Naive thymus-derived CD8-positive, alpha-beta T cell (primary cell): Measurements from ENCODE around the gene IFNL1. TPM values are rescaled to one million over a fixed set of nuclear protein-coding genes. Genes with fewer than 3 reads are reported as not detected.

Experiments
- ATAC-seq, 2 donors: fragments of 150-1000 bp; cut with Tn5 transposase in 1 of 2; sonication (Bioruptor Pico), chemical (Tn5 transposase) in 1 of 2; 1 replicate in 1 of 2; 2 replicates in 1 of 2; pipeline ENCODE4 v1.10.0; 2021; ENCODE audit warnings: mild to moderate bottlenecking in 2 of 2, moderate library complexity in 2 of 2
- POLR2A ChIA-PET: fragments of 350-600 bp; sonication (Branson Sonifier 250); formaldehyde crosslinking; loops from one replicate; lab custom pipeline; 2021; ENCODE audit warnings: antibody characterized with exemption; lab: Charles Lee
- DNase-seq, 10 donors: peaks; one replicate each; pipeline versions ENCODE4 v3.0.0 to v3.0.0-alpha.2; 2020 to 2022
- H3K27ac Mint-ChIP-seq, 10 donors: one replicate each; pipeline ENCODE4 v1.8.0; 2020 to 2022; ENCODE audit warnings: mild to moderate bottlenecking in 10 of 10, mixed read lengths in 10 of 10, moderate library complexity in 4 of 10, inconsistent platforms in 1 of 10
- H3K27me3 Mint-ChIP-seq, 5 donors: one replicate each; pipeline ENCODE4 v1.8.0; 2021 to 2022; ENCODE audit warnings: mixed read lengths in 5 of 5
- H3K36me3 Mint-ChIP-seq, 3 donors: one replicate each; pipeline ENCODE4 v1.8.0; 2020 to 2022; ENCODE audit warnings: mixed read lengths in 3 of 3, mild to moderate bottlenecking in 2 of 3, inconsistent platforms in 1 of 3
- H3K4me1 Mint-ChIP-seq, 4 donors: one replicate each; pipeline ENCODE4 v1.8.0; 2021 to 2022; ENCODE audit warnings: mixed read lengths in 4 of 4
- H3K4me3 Mint-ChIP-seq, 10 donors: one replicate each; pipeline ENCODE4 v1.8.0; 2020 to 2022; ENCODE audit warnings: mild to moderate bottlenecking in 10 of 10, mixed read lengths in 10 of 10, moderate library complexity in 6 of 10, inconsistent platforms in 1 of 10
- H3K9me3 Mint-ChIP-seq, 9 donors: one replicate each; pipeline ENCODE4 v1.8.0; 2020 to 2022; ENCODE audit warnings: mixed read lengths in 9 of 9, mild to moderate bottlenecking in 3 of 9, inconsistent platforms in 1 of 9, moderate library complexity in 1 of 9
- polyA plus RNA-seq, 3 donors: library from polyadenylated mRNA; unstranded; fragments of 300-500 nt; fragmentation: Illumina TruSeq; gene quantifications; one replicate each; pipeline ENCODE4 v1.2.3, GENCODE V29; 2021
- total RNA-seq, 8 experiments: library from RNA in 2 of 8; stranded (reverse) in 2 of 8; gene quantifications; one replicate each; pipeline ENCODE4 v1.2.3 and lab custom pipeline; 2021 to 2026

IFNL1 gene
- total and polyA plus RNA-seq, 5 experiments from 2014 or later = 0.65 TPM; not detected in 4

DNA sequence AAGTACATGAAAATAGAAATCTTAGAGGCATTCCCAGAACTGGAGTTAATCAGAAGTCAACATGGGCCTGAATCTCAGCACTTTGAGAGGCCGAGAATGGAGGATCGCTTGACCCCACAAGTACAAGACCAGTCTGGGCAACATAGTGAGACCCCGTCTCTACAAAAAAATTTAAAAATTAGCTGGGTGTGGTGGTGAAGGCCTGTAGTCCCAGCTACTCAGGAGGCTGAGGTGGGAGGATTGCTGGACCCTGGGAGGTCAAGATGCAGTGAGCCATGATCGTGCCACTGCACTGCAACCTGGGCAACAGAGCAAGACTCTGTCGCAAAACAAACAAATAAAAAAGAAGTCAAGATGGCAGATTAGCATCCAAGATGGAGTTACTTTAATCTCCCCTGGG is 19.5 kb upstream of the IFNL1 start:
- POLR2A ChIA-PET = no interaction called here
- Mint-ChIP-seq H3K27ac (no peak overlapping the region), H3K36me3 (no peaks in the 10 kb centered on the region), H3K4me3 (no peak overlapping the region), H3K9me3 (peaks cover 0 to 8% (median 0%) of the 10 kb centered on the region in 9 donors), H3K4me1 (no peaks in the 10 kb centered on the region), H3K27me3 (peaks cover 0 to 5% (median 2%) of the 10 kb centered on the region in 5 donors)
- no peak for ATAC-seq
- DNase-seq = no peak

DNA sequence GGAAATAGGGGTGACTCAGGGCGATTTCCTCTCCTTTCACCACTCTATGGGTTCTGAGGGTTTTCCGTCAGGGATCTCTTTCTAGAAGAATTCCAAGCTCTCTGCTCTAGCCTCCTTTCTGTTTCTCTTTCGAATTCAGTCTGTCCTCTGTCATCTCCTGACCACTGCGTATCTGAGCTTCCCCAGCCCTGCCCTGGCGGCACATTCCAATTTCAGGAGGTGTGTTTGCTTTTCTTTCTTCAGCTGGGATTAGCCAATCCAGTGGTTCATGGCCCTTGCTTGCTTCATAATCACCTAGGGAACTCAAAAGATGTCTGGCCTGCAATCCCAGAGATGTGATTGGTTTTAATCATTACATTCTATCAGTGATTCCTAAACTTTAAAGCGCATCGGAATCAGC is 18.6 kb upstream of the IFNL1 start:
- POLR2A ChIA-PET = no interaction called here
- peaks cover 0 to 15% (median 4%) of the 10 kb centered on the region in 9 donors for H3K9me3 Mint-ChIP-seq
- H3K27me3 Mint-ChIP-seq = peaks cover 0 to 5% (median 2%) of the 10 kb centered on the region in 5 donors
- H3K27ac Mint-ChIP-seq = no peak overlapping the region
- H3K4me3 Mint-ChIP-seq = no peak overlapping the region
- H3K4me1 Mint-ChIP-seq = no peaks in the 10 kb centered on the region
- ATAC-seq (no peak), DNase-seq (no peak)
- peaks cover 0 to 5% (median 3%) of the 10 kb centered on the region in 3 donors for H3K36me3 Mint-ChIP-seq

DNA sequence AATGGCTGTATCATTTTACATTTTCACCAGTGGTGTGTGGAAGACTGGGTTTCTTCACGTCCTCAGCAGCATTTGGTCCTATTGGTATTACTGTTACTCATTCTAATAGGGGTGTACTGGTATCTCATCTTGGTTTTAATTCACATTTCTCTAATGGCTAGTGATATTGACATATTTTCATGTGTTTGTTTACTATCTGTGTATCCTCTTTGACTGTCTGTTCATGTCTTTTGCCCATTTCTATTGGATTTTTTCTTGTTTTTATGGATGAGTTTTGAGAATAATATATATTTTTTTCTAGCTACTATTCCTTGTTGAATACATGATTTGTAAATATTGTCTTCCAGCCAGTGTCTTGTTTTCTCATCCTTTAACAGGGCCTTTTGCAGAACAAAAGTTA is 14.2 kb upstream of the IFNL1 start:
- peaks cover 0 to 10% (median 3%) of the 10 kb centered on the region in 3 donors for H3K36me3 Mint-ChIP-seq
- H3K27me3 Mint-ChIP-seq = peaks cover 0 to 5% (median 2%) of the 10 kb centered on the region in 5 donors
- POLR2A ChIA-PET = no interaction called here
- H3K9me3 Mint-ChIP-seq = peaks cover 0 to 27% (median 4%) of the 10 kb centered on the region in 9 donors
- H3K27ac Mint-ChIP-seq = no peak overlapping the region
- ATAC-seq = no peak
- H3K4me1 Mint-ChIP-seq = no peaks in the 10 kb centered on the region
- H3K4me3 Mint-ChIP-seq = no peak overlapping the region
- no peak for DNase-seq

DNA sequence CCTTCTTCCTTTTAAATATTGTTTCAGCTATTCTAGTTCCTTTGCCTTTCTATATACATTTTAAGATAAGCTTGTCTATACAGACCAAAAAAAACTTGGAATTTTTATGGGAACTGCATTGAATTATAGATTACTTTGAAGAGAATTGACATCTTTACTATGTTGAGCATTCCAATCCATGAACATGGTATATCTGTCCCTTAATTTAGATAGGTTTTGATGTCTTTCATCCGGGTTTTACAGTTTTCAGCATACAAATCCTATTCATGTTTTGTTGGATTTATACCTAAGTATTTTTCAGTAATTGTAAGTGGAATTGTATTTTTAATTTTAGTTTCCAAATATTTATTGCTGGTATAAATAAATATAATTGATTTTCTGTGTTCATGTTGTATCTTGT is 12.2 kb upstream of the IFNL1 start:
- POLR2A ChIA-PET = no interaction called here
- Mint-ChIP-seq H3K4me1 (no peaks in the 10 kb centered on the region), H3K4me3 (no peak overlapping the region), H3K36me3 (peaks cover 0 to 10% (median 3%) of the 10 kb centered on the region in 3 donors), H3K27me3 (peaks cover 0 to 4% (median 0%) of the 10 kb centered on the region in 5 donors), H3K27ac (no peak overlapping the region), H3K9me3 (peaks cover 0 to 27% (median 4%) of the 10 kb centered on the region in 9 donors)
- no peak for ATAC-seq
- DNase-seq = no peak

DNA sequence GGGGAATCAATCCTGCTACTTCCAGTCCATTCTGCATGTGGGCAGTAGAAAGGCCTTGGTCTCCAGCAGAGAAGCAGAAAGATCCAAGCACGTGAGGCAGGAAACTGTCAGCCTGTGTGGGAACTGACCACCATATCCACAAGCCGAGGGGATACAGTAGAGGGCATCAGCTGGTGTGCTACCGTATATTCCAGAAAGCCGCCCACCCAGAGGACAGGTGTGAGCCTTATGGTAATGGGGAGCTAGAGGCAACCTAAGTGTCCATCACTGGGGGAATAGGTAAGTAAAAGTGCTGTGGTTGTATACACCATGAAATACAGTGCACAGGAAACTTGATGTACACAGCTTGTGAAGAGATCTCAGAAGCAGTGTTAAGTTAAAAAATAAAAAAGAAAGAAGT is 2.8 kb upstream of the IFNL1 start:
- POLR2A ChIA-PET = no interaction called here
- Mint-ChIP-seq H3K27ac (no peak overlapping the region), H3K4me1 (peaks cover 10 to 19% (median 12%) of the 10 kb centered on the region in 4 donors), H3K27me3 (peaks cover 0 to 7% (median 3%) of the 10 kb centered on the region in 5 donors), H3K4me3 (no peak overlapping the region), H3K36me3 (no peaks in the 10 kb centered on the region), H3K9me3 (peaks cover 0 to 2% (median 0%) of the 10 kb centered on the region in 9 donors)
- ATAC-seq (no peak), DNase-seq (no peak)

DNA sequence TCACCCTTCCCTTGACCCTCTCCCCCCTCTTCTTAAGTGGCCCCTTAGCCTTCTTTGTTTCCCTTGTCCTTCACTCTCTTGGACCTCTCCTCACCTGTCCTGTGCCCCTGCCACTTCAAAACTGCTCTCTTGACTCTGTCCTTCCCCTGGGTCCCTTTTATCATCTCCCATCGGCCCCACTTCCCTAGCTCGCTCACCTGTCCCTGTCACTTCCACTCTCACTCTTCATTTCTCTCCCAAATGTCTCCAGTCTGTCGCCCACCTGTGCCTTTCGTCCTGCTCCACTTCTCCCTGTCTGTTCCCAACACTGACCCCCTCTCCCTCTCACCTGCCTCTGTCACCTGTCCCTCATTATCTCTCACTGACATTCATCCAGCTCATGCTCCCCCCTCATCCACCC is 699 bp downstream of the IFNL1 start:
- no peaks in the 10 kb centered on the region for H3K36me3 Mint-ChIP-seq
- peak overlapping the region in 2 of 10 donors; percentile 8 to 23 for H3K4me3 Mint-ChIP-seq
- POLR2A ChIA-PET = no interaction called here
- H3K4me1 Mint-ChIP-seq = peaks cover 14 to 27% (median 23%) of the 10 kb centered on the region in 4 donors
- H3K27ac Mint-ChIP-seq = peak overlapping the region in 4 of 10 donors; percentile 53 to 79 (median 66)
- no peaks in the 10 kb centered on the region for H3K9me3 Mint-ChIP-seq
- ATAC-seq = no peak
- H3K27me3 Mint-ChIP-seq = peaks cover 0 to 6% (median 3%) of the 10 kb centered on the region in 5 donors
- no peak for DNase-seq

DNA sequence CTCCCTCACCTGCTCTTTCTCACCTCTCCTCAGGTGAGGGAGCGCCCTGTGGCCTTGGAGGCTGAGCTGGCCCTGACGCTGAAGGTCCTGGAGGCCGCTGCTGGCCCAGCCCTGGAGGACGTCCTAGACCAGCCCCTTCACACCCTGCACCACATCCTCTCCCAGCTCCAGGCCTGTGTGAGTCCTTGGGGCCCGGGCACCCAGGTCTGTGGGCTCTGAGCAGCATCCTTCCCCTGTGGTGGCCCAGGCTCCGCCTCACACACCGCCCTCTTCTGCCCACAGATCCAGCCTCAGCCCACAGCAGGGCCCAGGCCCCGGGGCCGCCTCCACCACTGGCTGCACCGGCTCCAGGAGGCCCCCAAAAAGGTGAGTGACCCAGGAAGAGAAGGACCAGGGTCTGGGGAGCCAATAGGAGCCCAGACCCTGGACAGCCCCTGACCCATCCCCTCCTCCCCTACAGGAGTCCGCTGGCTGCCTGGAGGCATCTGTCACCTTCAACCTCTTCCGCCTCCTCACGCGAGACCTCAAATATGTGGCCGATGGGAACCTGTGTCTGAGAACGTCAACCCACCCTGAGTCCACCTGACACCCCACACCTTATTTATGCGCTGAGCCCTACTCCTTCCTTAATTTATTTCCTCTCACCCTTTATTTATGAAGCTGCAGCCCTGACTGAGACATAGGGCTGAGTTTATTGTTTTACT is 1.9 kb downstream of the IFNL1 start:
- peak; percentile 98 to 99 for ATAC-seq
- peak in 8 of 10 donors; percentile 9 to 74 (median 48) for DNase-seq
- Mint-ChIP-seq H3K27ac (peak overlapping the region in 8 of 10 donors; percentile 39 to 86 (median 75)), H3K27me3 (peaks cover 0 to 6% (median 2%) of the 10 kb centered on the region in 5 donors), H3K4me1 (peaks cover 14 to 27% (median 23%) of the 10 kb centered on the region in 4 donors), H3K4me3 (peak overlapping the region; percentile 49 to 82 (median 68)), H3K9me3 (no peaks in the 10 kb centered on the region), H3K36me3 (no peaks in the 10 kb centered on the region)
- POLR2A ChIA-PET = interaction anchor here (0.6 to 0.9 kb wide), 2 partner anchors 171 to 172 kb away, joined by 4 read pairs; no protein-coding TSS in a partner anchor

DNA sequence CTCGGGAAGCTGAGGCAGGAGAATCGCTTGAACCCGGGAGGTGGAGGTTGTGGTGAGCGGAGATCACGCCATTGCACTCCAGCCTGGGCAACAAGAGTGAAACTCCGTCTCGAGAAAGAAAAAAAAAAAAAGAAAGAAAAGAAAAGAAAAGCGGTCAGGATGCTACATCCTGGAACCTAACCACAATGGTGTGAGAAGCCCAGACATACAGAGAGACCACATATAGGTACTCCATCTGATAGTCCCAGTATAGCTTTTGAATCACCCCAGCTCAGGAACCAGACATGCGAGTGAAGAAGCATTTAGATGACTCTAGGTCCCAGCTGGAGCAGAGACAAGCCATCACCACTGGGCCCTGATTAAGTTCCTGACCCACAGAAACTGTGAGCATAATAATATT is 3.2 kb downstream of the IFNL1 start:
- DNase-seq = peak in 1 of 10 donors; percentile 25
- POLR2A ChIA-PET = no interaction called here
- Mint-ChIP-seq H3K27ac (peak overlapping the region in 3 of 10 donors; percentile 27 to 80 (median 37)), H3K9me3 (no peaks in the 10 kb centered on the region), H3K27me3 (peaks cover 0 to 6% (median 2%) of the 10 kb centered on the region in 5 donors), H3K4me1 (peaks cover 14 to 27% (median 23%) of the 10 kb centered on the region in 4 donors), H3K36me3 (no peaks in the 10 kb centered on the region), H3K4me3 (peak overlapping the region in 1 of 10 donors; percentile 43)
- no peak for ATAC-seq

DNA sequence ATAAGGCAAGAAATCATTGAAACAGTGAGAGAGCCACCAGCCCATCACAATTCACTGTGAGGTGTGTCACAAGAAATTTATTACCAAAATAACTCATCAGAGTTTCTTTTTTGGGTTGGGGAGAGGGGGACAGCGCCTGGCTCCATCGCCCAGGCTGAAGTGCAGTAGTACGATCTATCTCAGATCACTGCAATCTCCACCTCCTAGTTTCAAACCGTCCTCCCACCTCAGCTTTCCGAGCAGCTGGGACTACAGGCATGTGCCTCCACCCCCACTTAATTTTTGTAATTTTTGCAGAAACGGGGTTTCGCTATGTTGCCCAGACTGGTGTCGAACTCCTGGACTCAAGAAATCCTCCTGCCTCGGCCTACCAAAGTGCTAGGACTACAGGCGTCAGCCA is 3.6 kb downstream of the IFNL1 start:
- DNase-seq (no peak), ATAC-seq (no peak)
- Mint-ChIP-seq H3K27me3 (peaks cover 0 to 6% (median 2%) of the 10 kb centered on the region in 5 donors), H3K36me3 (no peaks in the 10 kb centered on the region), H3K4me3 (no peak overlapping the region), H3K27ac (peak overlapping the region in 4 of 10 donors; percentile 27 to 80 (median 52)), H3K9me3 (no peaks in the 10 kb centered on the region), H3K4me1 (peaks cover 14 to 27% (median 23%) of the 10 kb centered on the region in 4 donors)
- POLR2A ChIA-PET = no interaction called here

DNA sequence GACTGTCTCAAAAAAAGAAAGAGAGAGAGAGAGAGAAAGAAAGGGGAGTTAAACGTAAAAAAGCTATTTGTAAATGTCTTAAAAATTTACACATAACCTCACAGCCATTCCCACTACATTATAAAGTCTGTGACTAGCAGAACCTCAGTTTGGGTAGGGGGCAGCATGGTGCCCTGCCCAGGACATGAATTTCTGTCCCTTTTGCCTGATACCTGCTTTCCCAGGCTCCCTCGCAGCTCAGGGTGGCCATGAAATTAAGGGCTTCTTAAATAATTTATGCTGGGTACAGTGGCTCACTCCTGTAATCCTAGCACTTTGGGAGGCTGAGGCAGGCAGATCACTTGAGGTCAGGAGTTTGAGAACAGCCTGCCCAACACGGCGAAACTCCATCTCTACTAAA is 4.8 kb downstream of the IFNL1 start:
- Mint-ChIP-seq H3K27me3 (peaks cover 0 to 5% (median 2%) of the 10 kb centered on the region in 5 donors), H3K27ac (no peak overlapping the region), H3K4me3 (no peak overlapping the region), H3K9me3 (no peaks in the 10 kb centered on the region), H3K36me3 (no peaks in the 10 kb centered on the region), H3K4me1 (peaks cover 16 to 27% (median 23%) of the 10 kb centered on the region in 4 donors)
- DNase-seq (no peak), ATAC-seq (no peak)
- POLR2A ChIA-PET = interaction anchor here (0.5 kb wide), 1 partner anchor 26 kb away, joined by 3 read pairs; no protein-coding TSS in a partner anchor

DNA sequence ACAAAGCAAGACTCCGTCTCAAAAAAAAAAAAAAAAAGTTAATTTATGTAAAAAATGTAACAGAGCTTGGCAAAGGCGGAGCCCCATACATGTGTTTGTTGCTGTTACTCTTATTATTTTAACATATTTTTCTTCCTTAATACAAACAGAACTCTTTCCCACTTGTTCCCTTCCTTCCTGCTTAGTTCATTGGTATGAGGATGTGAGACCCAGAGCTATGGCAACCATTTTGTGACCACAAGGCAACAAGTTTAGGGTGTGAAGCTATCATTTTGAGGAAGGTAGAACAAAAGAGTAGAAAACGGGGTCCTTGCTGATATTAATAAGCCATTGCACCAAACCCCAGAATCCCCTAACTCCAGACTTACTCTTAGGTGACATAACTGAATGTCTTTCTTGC is 5.4 kb downstream of the IFNL1 start:
- ATAC-seq (no peak), DNase-seq (no peak)
- H3K9me3 Mint-ChIP-seq = no peaks in the 10 kb centered on the region
- peaks cover 0 to 3% (median 2%) of the 10 kb centered on the region in 5 donors for H3K27me3 Mint-ChIP-seq
- H3K4me1 Mint-ChIP-seq = peaks cover 16 to 27% (median 22%) of the 10 kb centered on the region in 4 donors
- no peak overlapping the region for H3K4me3 Mint-ChIP-seq
- POLR2A ChIA-PET = no interaction called here
- H3K27ac Mint-ChIP-seq = no peak overlapping the region
- no peaks in the 10 kb centered on the region for H3K36me3 Mint-ChIP-seq

DNA sequence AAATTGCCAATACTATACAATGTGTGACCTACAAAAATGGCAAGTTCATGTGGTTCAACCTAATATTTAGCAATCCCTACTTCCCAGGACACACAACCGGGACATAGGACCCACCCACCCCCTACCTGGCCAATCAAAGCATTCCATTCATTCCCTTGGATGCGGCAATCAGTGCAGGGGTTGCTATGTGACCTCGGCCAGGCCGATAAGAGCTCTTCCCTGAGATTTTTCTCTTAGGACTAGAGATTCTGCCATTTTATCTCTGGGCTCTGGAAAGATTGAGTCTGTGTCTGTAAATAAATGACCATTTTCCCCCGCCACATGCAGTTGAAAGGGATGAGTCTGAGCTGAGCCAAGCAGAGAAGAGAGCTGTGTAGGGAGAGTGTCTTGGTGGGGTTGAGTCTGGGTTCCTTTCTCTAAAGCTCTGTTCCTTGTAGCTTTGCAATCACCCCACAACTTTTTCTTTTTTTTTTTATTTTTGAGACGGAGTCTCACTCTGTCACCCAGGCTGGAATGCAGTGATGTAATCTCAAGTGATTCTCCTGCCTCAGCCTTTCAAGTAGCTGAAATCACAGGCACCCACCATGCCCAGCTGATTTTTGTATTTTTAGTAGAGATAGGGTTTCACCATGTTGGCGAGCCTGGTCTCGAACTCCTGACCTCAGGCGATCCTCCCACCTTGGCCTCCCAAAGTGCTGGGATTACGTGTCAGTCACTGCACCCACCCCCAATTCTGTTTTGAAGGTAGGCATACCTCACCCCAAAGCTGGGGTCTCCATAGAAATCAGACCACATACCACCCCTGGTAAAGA is 7.4 kb downstream of the IFNL1 start:
- H3K27me3 Mint-ChIP-seq = no peaks in the 10 kb centered on the region
- H3K4me3 Mint-ChIP-seq = no peak overlapping the region
- peaks cover 3 to 13% (median 7%) of the 10 kb centered on the region in 4 donors for H3K4me1 Mint-ChIP-seq
- POLR2A ChIA-PET = interaction anchor here (1.8 kb wide), 1 partner anchor 20 kb away, joined by 5 read pairs; no protein-coding TSS in a partner anchor
- DNase-seq (no peak), ATAC-seq (no peak)
- no peaks in the 10 kb centered on the region for H3K9me3 Mint-ChIP-seq
- H3K27ac Mint-ChIP-seq = peak overlapping the region in 2 of 10 donors; percentile 38 to 48
- peaks cover 0 to 4% (median 0%) of the 10 kb centered on the region in 3 donors for H3K36me3 Mint-ChIP-seq
